Measurements from ENCODE around the gene PDZRN3.

DNA sequence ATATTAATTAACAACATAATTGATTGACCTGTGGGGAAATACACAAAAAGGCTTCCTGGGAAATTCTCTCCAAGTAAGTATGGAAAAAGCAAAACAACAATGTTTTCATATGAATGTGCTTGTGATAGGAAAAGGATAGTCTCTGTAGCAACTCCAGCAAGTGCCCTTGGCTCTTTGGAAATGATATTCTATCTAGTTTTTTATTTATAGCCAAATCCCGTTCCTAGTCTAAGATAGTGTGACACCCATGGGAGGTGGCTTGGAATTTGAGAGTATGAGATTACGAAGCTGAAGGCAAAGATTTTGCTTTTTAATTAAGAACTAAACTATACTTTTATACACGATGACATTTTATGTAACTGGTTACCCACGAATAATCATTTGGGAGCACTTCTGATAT lies 119.9 kb downstream of the PDZRN3 start:
- TF ChIP-seq, protein P1, sequence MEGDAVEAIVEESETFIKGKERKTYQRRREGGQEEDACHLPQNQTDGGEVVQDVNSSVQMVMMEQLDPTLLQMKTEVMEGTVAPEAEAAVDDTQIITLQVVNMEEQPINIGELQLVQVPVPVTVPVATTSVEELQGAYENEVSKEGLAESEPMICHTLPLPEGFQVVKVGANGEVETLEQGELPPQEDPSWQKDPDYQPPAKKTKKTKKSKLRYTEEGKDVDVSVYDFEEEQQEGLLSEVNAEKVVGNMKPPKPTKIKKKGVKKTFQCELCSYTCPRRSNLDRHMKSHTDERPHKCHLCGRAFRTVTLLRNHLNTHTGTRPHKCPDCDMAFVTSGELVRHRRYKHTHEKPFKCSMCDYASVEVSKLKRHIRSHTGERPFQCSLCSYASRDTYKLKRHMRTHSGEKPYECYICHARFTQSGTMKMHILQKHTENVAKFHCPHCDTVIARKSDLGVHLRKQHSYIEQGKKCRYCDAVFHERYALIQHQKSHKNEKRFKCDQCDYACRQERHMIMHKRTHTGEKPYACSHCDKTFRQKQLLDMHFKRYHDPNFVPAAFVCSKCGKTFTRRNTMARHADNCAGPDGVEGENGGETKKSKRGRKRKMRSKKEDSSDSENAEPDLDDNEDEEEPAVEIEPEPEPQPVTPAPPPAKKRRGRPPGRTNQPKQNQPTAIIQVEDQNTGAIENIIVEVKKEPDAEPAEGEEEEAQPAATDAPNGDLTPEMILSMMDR (IDR thresholded peaks at IDR 0.05), result no peak
- no peak for TF ChIP-seq POLR2A (IDR thresholded peaks at IDR 0.05)
